SU-DHL-6 (cell line): Measurements from ENCODE around the gene MUC2.

Source experiments
- H2AFZ ChIP-seq: fragments of 200-600 bp; sonication (generic); 2 replicates; pipeline ENCODE4 v1.6.1; 2014; ENCODE audit warnings: low read depth, mild to moderate bottlenecking, moderate library complexity, mixed read lengths, antibody characterized with exemption, low read length; ENCODE audit not compliant: severe bottlenecking
- H3F3A ChIP-seq: fragments of 200-600 bp; shearing (Covaris generic); 2 replicates; pipeline ENCODE4 v1.6.0; 2016; ENCODE audit warnings: antibody characterized with exemption, mild to moderate bottlenecking; ENCODE audit not compliant: insufficient read depth
- H3K27ac ChIP-seq: fragments of 200-600 bp; sonication (generic); 2 replicates; pipeline ENCODE4 v1.5.1; 2016; ENCODE audit warnings: low read depth, mild to moderate bottlenecking, low read length, moderate library complexity, mixed read lengths
- H3K27me3 ChIP-seq: fragments of 200-600 bp; sonication (generic), shearing (Covaris generic); 2 replicates; pipeline ENCODE4 v1.6.0; 2014; ENCODE audit warnings: mild to moderate bottlenecking, low read length
- H3K36me3 ChIP-seq: fragments of 200-600 bp; sonication (generic); 2 replicates; pipeline ENCODE4 v1.6.1; 2014; ENCODE audit warnings: mild to moderate bottlenecking, low read length, mixed read lengths
- H3K4me2 ChIP-seq: fragments of 300-600, 200-600 bp; shearing (Covaris generic), sonication (generic); 2 replicates; pipeline ENCODE4 v1.6.0; 2014; ENCODE audit warnings: low read length, low read depth, mild to moderate bottlenecking; ENCODE audit not compliant: poor library complexity, severe bottlenecking
- H3K4me3 ChIP-seq: fragments of 200-600 bp; sonication (generic); 2 replicates; pipeline ENCODE4 v1.5.1; 2014; ENCODE audit warnings: antibody characterized with exemption, low read length, mild to moderate bottlenecking, mixed read lengths; ENCODE audit not compliant: insufficient read depth, poor library complexity, severe bottlenecking
- H3K79me2 ChIP-seq: fragments of 200-600 bp; sonication (generic); 2 replicates; pipeline ENCODE4 v1.6.1; 2014; ENCODE audit warnings: mild to moderate bottlenecking, low read length, moderate library complexity; ENCODE audit not compliant: insufficient read depth
- H3K9ac ChIP-seq: fragments of 200-600 bp; sonication (generic); 2 replicates; pipeline ENCODE4 v1.7.0; 2014; ENCODE audit warnings: mild to moderate bottlenecking, low read length
- H3K9me2 ChIP-seq: fragments of 200-600 bp; sonication (generic); replicated peaks from 2 replicates; pipeline ENCODE4 v1.6.1; 2014; ENCODE audit warnings: low read length; ENCODE audit not compliant: insufficient read depth
- H3K9me3 ChIP-seq: fragments of 200-600 bp; sonication (generic); 2 replicates; pipeline ENCODE4 v1.6.1; 2014; ENCODE audit warnings: low read length, mixed read lengths; ENCODE audit not compliant: insufficient read depth
- H4K20me1 ChIP-seq: fragments of 200-600 bp; sonication (generic); 2 replicates; pipeline ENCODE4 v1.6.1; 2014; ENCODE audit warnings: low read depth, mild to moderate bottlenecking, antibody characterized with exemption, low read length, moderate library complexity, mixed read lengths
- CTCF ChIP-seq: fragments of 200-600 bp; sonication (generic); IDR thresholded peaks from one replicate; pipeline ENCODE4 v1.5.1; 2017; ENCODE audit warnings: antibody characterized with exemption, mild to moderate bottlenecking, low read length, moderate library complexity; ENCODE audit not compliant: insufficient read depth, poor library complexity, severe bottlenecking
- EZH2phosphoT487 ChIP-seq: fragments of 200-600 bp; sonication (generic), shearing (Covaris generic); conservative IDR thresholded peaks from 2 replicates; pipeline ENCODE4 v1.6.1; 2018; ENCODE audit warnings: mild to moderate bottlenecking, antibody characterized with exemption, low read length, moderate library complexity, mixed read lengths

The MUC2 gene

GRCh38 chr11:1050581-1051355 is 23.9 kb upstream of the MUC2 start:
- no peak overlapping the region for H3K27ac ChIP-seq
- no peaks in the 10 kb centered on the region for H3K79me2 ChIP-seq
- H3K36me3 ChIP-seq, result no peaks in the 10 kb centered on the region
- H2AFZ ChIP-seq, result no peak overlapping the region
- H3K9me3 ChIP-seq, result no peaks in the 10 kb centered on the region
- no peaks in the 10 kb centered on the region for H3K27me3 ChIP-seq
- no peaks in the 10 kb centered on the region for H4K20me1 ChIP-seq
- H3K9ac ChIP-seq, result no peak overlapping the region
- H3K9me2 ChIP-seq, result no peaks in the 10 kb centered on the region
- no peak overlapping the region for H3K4me3 ChIP-seq
- no peaks in the 10 kb centered on the region for H3F3A ChIP-seq
- peak; percentile 94 for TF ChIP-seq CTCF
- TF ChIP-seq EZH2phosphoT487, result no peak
- no peak overlapping the region for H3K4me2 ChIP-seq

DNA sequence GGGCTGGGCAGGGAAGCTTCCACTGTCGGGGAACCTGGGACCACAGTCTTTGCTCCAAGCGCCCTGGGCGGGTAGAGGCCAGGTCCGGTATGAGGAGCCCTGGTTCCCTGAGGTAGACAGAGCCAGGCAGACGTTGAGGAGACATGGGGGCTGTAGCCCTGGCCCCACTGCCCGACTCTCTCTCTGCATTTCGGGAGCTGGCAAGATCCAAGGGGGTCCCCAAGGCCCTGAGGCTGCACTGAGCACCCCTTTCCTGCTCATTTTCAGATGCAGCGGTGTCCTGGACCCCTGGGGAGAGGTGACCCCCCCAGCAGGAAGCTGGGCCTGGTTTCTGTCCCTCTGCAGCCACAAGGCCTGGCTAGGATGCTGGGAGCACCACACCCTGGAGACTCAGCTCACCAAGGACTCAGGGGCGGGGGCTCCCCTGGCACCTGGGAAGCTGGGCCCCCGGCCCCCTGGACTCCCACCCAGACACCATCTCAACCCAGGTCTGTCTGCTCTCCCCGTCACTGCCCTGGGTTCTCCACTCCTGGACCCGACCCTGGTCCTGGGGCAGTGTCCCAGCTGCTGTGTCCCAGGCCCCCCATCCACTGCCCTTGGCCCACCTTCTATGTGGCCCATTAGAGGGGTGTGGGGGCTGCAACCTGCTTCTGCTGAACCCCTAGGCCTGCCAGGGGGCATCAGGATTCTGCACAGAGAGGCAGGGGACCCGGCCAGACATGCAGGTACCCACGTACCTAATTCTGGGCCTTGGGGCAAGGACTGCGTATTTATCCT is 23.1 kb upstream of the MUC2 start:
- Histone ChIP-seq H3K4me2 (no peak overlapping the region), H2AFZ (no peak overlapping the region), H3K27ac (no peak overlapping the region), H3K9me3 (no peaks in the 10 kb centered on the region), H3K27me3 (no peaks in the 10 kb centered on the region), H3K79me2 (no peaks in the 10 kb centered on the region), H3K9me2 (no peaks in the 10 kb centered on the region), H3K9ac (no peak overlapping the region), H3K36me3 (no peaks in the 10 kb centered on the region), H3F3A (no peaks in the 10 kb centered on the region), H3K4me3 (no peak overlapping the region), H4K20me1 (no peaks in the 10 kb centered on the region)
- TF ChIP-seq EZH2phosphoT487 (no peak), CTCF (no peak)

DNA sequence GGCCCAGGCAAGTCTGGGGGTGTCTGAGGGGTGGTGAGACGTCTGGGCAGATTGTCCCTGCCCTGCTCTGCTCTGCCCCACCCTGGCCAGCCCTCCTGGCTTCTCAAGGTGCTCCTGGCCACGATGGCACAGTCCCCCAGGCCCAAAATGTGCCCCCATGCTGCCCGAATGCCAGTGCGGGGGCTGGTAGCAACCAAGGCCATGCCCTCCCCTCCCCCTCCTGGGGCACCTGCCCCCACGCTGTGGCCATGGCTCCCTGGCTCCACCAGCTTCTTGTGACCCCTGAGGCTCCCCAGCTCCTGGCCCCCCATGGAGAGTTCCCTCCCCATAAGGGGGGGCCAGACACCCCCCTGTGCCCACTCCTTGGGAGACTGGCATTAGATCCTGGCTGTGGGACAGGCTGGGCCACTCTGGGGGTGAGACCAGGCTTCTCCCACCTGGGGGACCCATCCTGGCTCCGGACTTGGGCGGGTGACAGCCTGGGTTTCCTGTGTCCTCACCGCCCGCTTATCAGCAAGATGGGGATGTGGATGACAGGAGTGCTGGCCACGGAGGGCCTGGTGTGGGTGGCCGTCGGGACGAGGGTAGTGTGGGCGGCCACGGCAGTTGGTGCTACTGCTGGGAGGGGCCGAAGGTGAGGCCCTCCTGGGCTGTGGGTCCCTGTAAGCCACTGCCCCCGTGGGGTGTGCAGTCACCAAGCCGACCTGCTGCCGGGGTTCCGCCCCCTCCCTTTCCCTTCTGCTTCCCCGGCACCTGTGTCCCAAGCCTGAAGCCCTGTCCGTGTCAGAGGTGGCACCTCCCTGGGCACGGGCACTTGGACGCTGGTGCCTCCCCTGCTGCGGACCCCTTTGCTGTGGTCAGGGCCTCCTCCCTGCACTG is 22.3 kb upstream of the MUC2 start:
- no peak overlapping the region for H3K9ac ChIP-seq
- H3K27ac ChIP-seq, result no peak overlapping the region
- H3F3A ChIP-seq, result no peaks in the 10 kb centered on the region
- H3K36me3 ChIP-seq, result no peaks in the 10 kb centered on the region
- H3K4me2 ChIP-seq, result no peak overlapping the region
- no peaks in the 10 kb centered on the region for H3K9me3 ChIP-seq
- TF ChIP-seq CTCF (no peak), EZH2phosphoT487 (no peak)
- H2AFZ ChIP-seq, result no peak overlapping the region
- H3K4me3 ChIP-seq, result no peak overlapping the region
- no peaks in the 10 kb centered on the region for H3K27me3 ChIP-seq
- H3K79me2 ChIP-seq, result no peaks in the 10 kb centered on the region
- H4K20me1 ChIP-seq, result no peaks in the 10 kb centered on the region
- H3K9me2 ChIP-seq, result no peaks in the 10 kb centered on the region
